Measurements from ENCODE around the gene RALGDS.

DNA sequence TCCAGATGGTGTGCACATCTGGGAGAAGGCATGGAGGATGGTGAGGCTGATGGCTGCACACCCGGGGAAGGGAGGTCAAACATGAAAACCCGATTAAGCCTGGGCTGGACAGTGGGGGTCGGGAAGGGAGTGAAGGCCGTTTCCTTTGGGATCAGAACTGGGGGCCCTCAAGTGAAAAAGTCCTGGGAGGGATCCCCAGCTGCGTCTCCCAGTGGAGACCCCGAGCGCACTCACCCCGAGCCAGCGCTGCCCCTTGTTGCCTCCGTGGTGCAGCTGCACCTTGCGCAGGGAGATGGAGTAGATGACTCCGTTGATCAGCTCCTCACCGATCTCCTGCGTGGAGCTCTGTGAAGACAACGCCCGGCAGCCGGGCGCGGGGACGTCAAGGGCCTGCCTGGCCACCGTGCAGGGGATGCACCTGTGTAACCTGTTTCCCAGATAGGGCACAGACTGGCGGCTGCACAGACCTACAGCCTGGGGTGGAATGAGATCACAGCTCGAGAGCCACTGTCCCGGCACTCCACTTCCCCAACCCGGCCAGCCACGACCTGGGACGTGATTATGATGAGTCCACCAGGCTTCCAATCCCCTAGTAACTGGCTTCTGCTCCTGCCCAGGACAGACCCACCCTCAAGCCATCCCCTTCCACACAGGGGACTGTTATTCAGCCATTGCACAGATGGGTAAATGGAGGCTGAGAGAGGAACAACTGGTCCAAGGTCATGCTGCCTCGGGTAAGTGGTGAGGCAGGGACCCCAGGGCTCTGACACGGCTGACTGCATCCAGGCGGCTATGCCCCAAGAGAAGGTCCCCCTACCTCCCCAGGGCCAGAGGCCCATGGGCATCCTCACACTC, 9.0 kb downstream of the RALGDS start:
- TF ChIP-seq, protein P1, sequence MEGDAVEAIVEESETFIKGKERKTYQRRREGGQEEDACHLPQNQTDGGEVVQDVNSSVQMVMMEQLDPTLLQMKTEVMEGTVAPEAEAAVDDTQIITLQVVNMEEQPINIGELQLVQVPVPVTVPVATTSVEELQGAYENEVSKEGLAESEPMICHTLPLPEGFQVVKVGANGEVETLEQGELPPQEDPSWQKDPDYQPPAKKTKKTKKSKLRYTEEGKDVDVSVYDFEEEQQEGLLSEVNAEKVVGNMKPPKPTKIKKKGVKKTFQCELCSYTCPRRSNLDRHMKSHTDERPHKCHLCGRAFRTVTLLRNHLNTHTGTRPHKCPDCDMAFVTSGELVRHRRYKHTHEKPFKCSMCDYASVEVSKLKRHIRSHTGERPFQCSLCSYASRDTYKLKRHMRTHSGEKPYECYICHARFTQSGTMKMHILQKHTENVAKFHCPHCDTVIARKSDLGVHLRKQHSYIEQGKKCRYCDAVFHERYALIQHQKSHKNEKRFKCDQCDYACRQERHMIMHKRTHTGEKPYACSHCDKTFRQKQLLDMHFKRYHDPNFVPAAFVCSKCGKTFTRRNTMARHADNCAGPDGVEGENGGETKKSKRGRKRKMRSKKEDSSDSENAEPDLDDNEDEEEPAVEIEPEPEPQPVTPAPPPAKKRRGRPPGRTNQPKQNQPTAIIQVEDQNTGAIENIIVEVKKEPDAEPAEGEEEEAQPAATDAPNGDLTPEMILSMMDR (IDR thresholded peaks at IDR 0.05; ENCODE audit: insufficient read depth, low read length) = no peak
- no peak for TF ChIP-seq POLR2AphosphoS5 (IDR thresholded peaks at IDR 0.05; ENCODE audit: low read depth)
- TF ChIP-seq, protein P2, sequence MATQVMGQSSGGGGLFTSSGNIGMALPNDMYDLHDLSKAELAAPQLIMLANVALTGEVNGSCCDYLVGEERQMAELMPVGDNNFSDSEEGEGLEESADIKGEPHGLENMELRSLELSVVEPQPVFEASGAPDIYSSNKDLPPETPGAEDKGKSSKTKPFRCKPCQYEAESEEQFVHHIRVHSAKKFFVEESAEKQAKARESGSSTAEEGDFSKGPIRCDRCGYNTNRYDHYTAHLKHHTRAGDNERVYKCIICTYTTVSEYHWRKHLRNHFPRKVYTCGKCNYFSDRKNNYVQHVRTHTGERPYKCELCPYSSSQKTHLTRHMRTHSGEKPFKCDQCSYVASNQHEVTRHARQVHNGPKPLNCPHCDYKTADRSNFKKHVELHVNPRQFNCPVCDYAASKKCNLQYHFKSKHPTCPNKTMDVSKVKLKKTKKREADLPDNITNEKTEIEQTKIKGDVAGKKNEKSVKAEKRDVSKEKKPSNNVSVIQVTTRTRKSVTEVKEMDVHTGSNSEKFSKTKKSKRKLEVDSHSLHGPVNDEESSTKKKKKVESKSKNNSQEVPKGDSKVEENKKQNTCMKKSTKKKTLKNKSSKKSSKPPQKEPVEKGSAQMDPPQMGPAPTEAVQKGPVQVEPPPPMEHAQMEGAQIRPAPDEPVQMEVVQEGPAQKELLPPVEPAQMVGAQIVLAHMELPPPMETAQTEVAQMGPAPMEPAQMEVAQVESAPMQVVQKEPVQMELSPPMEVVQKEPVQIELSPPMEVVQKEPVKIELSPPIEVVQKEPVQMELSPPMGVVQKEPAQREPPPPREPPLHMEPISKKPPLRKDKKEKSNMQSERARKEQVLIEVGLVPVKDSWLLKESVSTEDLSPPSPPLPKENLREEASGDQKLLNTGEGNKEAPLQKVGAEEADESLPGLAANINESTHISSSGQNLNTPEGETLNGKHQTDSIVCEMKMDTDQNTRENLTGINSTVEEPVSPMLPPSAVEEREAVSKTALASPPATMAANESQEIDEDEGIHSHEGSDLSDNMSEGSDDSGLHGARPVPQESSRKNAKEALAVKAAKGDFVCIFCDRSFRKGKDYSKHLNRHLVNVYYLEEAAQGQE (IDR thresholded peaks at IDR 0.05; ENCODE audit: insufficient replicate concordance, low read depth) = no peak
